ENCODE data around the gene LHPP.
"Not testable (repeated sequence)": the region's sequence is repeated elsewhere in the genome, so short reads cannot be mapped to it uniquely, and the experiment has no call there.

LHPP gene

DNA sequence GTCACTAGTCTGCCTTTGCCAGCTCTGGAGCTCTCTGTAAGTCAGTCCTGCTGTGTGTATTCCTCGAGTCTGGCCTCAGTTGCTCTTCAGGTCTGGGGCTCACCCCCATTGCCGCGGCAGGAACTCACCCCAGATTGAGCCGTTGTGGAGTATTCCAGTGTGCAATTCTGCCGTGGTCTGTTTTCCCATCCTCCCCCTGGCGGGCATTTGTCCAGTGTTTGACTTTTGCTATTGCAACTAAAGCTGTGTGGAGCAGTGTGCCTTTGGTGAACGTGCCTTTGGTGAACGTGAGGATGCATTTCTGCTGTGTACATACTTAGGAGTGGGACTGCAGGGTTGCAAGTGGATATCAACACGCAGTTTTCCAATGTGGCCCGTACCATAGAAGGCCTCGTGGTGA lies 148.1 kb downstream of the LHPP start:
- no peak overlapping the region for H3K4me3 ChIP-seq
- H3K27ac ChIP-seq = no peak overlapping the region
- no peak overlapping the region for H3K9ac ChIP-seq
- no peaks in the 10 kb centered on the region for H3K9me3 ChIP-seq (replicated peaks in 1 of 11)
- TF ChIP-seq Cebpa-rat (IDR thresholded peaks at IDR 0.05) = no peak
- H3K4me1 ChIP-seq = peaks cover 74 to 96% (median 91%) of the 10 kb centered on the region in 10 experiments
- H3K36me3 ChIP-seq = no peaks in the 10 kb centered on the region
- peaks cover 0 to 22% (median 11%) of the 10 kb centered on the region in 11 experiments; a peak in 13 of 22 replicates for H3K27me3 ChIP-seq
- H4K20me1 ChIP-seq = peaks cover 0 to 66% (median 18%) of the 10 kb centered on the region in 11 experiments; a peak in 13 of 22 replicates
- peak overlapping the region in 4 of 11 experiments; percentile 14 to 50 (median 36); a peak in 1 of 22 replicates for H3K4me2 ChIP-seq

DNA sequence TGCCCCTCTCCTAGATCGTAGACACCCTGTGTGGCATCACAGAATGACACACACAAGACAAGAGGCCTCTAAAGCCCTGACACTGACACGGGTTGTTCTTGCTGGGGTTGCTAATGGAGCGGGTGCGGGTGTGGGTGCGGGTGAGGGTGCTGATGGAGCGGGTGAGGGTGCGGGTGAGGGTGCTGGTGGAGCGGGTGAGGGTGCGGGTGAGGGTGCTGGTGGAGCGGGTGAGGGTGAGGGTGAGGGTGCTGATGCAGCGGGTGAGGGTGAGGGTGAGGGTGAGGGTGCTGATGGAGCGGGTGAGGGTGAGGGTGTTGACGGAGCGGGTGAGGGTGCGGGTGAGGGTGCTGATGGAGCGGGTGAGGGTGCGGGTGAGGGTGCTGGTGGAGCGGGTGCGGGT lies 148.6 kb downstream of the LHPP start:
- Histone ChIP-seq H4K20me1 (peaks cover 0 to 66% (median 23%) of the 10 kb centered on the region in 11 experiments; a peak in 13 of 22 replicates), H3K4me1 (peaks cover 71 to 96% (median 91%) of the 10 kb centered on the region in 10 experiments), H3K27me3 (peaks cover 0 to 22% (median 11%) of the 10 kb centered on the region in 11 experiments; a peak in 12 of 22 replicates), H3K4me2 (peak overlapping the region in 5 of 11 experiments; percentile 14 to 50 (median 33); a peak in 3 of 22 replicates)
- H3K9ac ChIP-seq; H3K27ac ChIP-seq; H3K4me3 ChIP-seq; H3K36me3 ChIP-seq; H3K9me3 ChIP-seq (replicated peaks in 1 of 11): not testable (repeated sequence)

DNA sequence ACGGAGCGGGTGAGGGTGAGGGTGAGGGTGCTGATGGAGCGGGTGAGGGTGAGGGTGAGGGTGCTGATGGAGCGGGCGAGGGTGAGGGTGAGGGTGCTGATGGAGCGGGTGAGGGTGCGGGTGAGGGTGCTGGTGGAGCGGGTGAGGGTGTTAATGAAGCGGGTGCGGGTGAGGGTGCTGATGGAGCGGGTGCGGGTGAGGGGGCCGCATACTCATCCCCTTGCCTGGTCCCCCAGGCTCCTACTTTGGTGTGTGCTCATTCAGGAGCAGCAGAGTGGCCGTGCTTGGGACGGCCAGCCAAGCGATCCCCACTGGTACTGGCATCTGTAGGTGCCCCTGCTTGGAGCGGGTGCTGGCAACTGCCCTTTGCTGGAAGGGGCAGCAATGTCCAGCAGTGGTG lies 149.2 kb downstream of the LHPP start:
- Histone ChIP-seq H3K27ac (peak overlapping the region in 8 of 11 experiments; percentile 59 to 78 (median 71); a peak in 17 of 22 replicates), H3K9ac (peak overlapping the region in 10 of 11 experiments; percentile 29 to 65 (median 60); a peak in 16 of 22 replicates), H3K4me2 (peak overlapping the region; percentile 84 to 99 (median 97))

DNA sequence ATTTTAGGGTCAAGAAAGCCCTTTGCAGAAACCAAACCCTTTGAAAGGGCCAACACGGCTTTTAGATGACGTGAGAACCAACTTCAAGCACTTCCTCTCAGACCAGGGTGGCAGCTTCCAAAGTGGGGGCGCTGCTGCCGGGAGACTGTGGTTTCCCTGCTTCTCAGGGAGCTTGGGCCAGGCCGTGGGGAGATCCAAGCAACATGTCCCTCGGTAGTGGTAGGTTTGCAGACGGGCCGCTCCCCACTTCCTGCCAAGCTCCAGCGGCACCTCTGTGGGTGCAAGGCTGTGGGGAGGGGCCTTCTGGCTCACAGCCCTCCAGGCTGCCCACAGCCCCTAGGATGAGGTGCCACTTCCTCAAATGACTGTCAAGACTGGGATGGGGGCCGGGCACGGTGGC lies 150.1 kb downstream of the LHPP start:
- peak overlapping the region; percentile 84 to 99 (median 97) for H3K4me2 ChIP-seq

More for the DNA sequence above, 149.2 kb downstream of the LHPP start:
- H3K9me3 ChIP-seq (replicated peaks in 1 of 11); H3K36me3 ChIP-seq: not testable (repeated sequence)
- Histone ChIP-seq H4K20me1 (peaks cover 0 to 66% (median 26%) of the 10 kb centered on the region in 11 experiments; a peak in 14 of 22 replicates), H3K4me3 (peak overlapping the region in 2 of 10 experiments; percentile 32 to 59; a peak in 5 of 20 replicates), H3K4me1 (peaks cover 72 to 96% (median 91%) of the 10 kb centered on the region in 10 experiments), H3K27me3 (peaks cover 0 to 27% (median 11%) of the 10 kb centered on the region in 11 experiments; a peak in 12 of 22 replicates)

DNA sequence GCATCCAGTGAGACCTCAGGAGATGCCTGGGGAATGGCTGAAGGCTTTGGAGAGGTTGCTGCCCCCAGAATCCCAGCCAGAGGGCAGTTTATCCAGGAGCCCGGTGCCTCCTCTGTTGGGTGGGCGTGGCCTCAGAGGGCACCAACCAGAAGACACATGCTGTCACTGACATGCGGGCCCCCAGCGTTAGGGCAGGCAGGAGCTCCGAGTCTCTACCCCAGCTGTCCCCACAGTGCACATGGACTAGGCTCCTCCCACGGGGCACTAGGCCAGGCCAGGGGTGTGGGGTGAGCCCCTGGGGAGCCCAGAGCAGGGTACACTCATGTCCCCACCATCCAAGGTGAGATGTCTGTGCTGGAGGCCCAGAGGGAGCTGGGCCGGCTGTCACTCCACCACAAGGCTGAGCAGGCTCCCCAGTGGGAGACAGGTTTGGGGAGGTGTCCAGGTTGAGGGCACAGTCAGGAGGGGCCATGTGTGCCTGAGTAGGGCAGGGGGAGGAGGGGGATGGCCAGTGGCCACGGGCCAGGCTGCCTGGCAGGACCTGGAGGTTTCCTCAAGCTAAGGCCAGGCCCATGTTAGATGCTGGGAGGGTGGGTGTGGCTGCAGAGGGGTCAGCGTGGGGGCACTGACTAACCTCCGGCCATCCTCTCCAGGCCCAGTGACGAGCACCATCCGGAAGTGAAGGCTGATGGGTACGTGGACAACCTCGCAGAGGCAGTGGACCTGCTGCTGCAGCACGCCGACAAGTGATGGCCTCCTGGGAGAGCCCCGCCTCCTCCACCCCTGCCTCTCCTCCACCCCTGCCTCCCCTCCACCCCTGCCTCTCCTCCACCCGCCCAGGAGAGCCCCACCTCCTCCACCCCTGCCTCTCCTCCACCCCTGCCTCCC lies 151.2 kb downstream of the LHPP start:
- H3K9ac ChIP-seq = peak overlapping the region in 7 of 11 experiments; percentile 49 to 65 (median 62); a peak in 13 of 22 replicates
- H4K20me1 ChIP-seq = peaks cover 0 to 70% (median 44%) of the 10 kb centered on the region in 11 experiments; a peak in 18 of 22 replicates

More for the DNA sequence above, 150.1 kb downstream of the LHPP start:
- no peak for TF ChIP-seq Cebpa-rat (IDR thresholded peaks at IDR 0.05)
- no peaks in the 10 kb centered on the region for H3K9me3 ChIP-seq (replicated peaks in 1 of 11)
- peaks cover 0 to 67% (median 32%) of the 10 kb centered on the region in 11 experiments; a peak in 18 of 22 replicates for H4K20me1 ChIP-seq
- H3K4me3 ChIP-seq = peak overlapping the region in 6 of 10 experiments; percentile 11 to 59 (median 34); a peak in 9 of 20 replicates
- peak overlapping the region; percentile 38 to 78 (median 66); a peak in 20 of 22 replicates for H3K27ac ChIP-seq
- H3K36me3 ChIP-seq = no peaks in the 10 kb centered on the region
- peak overlapping the region in 10 of 11 experiments; percentile 29 to 65 (median 60); a peak in 18 of 22 replicates for H3K9ac ChIP-seq
- H3K27me3 ChIP-seq = peaks cover 0 to 36% (median 20%) of the 10 kb centered on the region in 11 experiments; a peak in 12 of 22 replicates
- H3K4me1 ChIP-seq = peaks cover 72 to 96% (median 91%) of the 10 kb centered on the region in 10 experiments

DNA sequence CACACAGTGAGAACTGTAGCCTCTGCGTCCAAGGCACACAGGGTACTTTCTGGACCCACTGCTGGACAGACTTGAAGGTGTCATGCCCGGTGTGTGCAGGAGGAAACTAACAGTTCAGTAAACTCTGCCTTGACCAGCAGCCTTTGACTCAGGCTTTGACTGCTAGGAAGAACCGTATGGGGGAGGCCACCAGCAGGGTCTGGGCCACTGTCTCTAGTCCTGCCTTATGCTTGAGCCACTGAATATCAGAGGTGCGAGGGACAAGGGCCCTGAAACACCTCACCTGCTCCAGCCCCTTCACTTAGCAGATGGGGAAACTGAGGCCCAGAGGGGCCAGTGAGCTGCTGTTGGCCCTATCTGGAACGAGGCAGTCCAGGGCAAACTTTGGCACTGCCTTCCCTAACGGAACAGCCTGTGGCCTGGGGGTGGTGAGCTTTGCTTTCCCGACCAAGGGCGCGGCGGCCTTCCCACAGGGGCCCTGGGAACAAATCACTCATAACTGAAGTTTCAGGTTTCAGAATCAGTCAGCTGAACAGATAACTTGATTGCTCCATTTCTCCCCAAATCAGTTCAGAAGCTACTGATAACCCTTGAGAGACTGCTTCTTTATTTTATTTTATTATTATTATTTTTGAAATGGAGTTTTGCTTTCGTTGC lies 152.5 kb downstream of the LHPP start:
- Histone ChIP-seq H3K27ac (peak overlapping the region in 7 of 11 experiments; percentile 4 to 57 (median 25); a peak in 7 of 22 replicates), H3K4me1 (peaks cover 80 to 96% (median 94%) of the 10 kb centered on the region in 10 experiments), H3K9me3 (replicated peaks in 1 of 11) (no peaks in the 10 kb centered on the region), H3K36me3 (0 out of 22 replicates have a peak, but pooled peaks cover 0 to 5% (median 0%) of the 10 kb centered on the region in 11 experiments), H3K9ac (peak overlapping the region in 8 of 11 experiments; percentile 1 to 60 (median 40); a peak in 12 of 22 replicates), H3K27me3 (peaks cover 0 to 34% (median 5%) of the 10 kb centered on the region in 11 experiments; a peak in 11 of 22 replicates), H3K4me2 (peak overlapping the region; percentile 63 to 99 (median 97)), H4K20me1 (peaks cover 0 to 82% (median 56%) of the 10 kb centered on the region in 11 experiments; a peak in 18 of 22 replicates), H3K4me3 (no peak overlapping the region)
- no peak for TF ChIP-seq Cebpa-rat (IDR thresholded peaks at IDR 0.05)

More for the DNA sequence above, 151.2 kb downstream of the LHPP start:
- no peaks in the 10 kb centered on the region for H3K9me3 ChIP-seq (replicated peaks in 1 of 11)
- no peak for TF ChIP-seq Cebpa-rat (IDR thresholded peaks at IDR 0.05)
- no peak overlapping the region; a peak in 2 of 20 replicates for H3K4me3 ChIP-seq
- H3K4me2 ChIP-seq = peak overlapping the region; percentile 84 to 99 (median 97)
- no peaks in the 10 kb centered on the region for H3K36me3 ChIP-seq
- peaks cover 0 to 37% (median 10%) of the 10 kb centered on the region in 11 experiments; a peak in 12 of 22 replicates for H3K27me3 ChIP-seq
- peak overlapping the region in 8 of 11 experiments; percentile 41 to 78 (median 68); a peak in 14 of 22 replicates for H3K27ac ChIP-seq
- H3K4me1 ChIP-seq = peaks cover 72 to 96% (median 91%) of the 10 kb centered on the region in 10 experiments

DNA sequence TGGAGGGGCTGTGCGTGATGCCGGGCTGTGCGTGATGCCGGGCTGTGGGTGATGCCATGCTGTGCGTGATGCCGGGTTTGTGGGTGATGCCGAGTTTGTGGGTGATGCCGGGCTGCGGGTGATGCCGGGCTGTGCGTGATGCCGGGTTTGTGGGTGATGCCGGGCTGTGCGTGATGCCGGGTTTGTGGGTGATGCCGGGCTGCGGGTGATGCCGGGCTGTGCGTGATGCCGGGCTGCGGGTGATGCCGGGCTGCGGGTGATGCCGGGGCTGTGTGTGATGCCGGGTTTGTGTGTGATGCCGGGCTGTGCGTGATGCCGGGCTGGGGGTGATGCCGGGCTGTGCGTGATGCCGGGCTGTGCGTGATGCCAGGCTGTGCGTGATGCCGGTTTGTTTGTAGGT lies 153.6 kb downstream of the LHPP start:
- H3K4me1 ChIP-seq = peaks cover 91 to 99% (median 97%) of the 10 kb centered on the region in 10 experiments

More for the DNA sequence above, 153.6 kb downstream of the LHPP start:
- peak overlapping the region in 7 of 11 experiments; percentile 9 to 57 (median 17); a peak in 6 of 22 replicates for H3K27ac ChIP-seq
- 0 out of 22 replicates have a peak, but pooled peaks cover 0 to 5% (median 0%) of the 10 kb centered on the region in 11 experiments for H3K36me3 ChIP-seq
- no peaks in the 10 kb centered on the region for H3K9me3 ChIP-seq (replicated peaks in 1 of 11)
- peaks cover 0 to 93% (median 67%) of the 10 kb centered on the region in 11 experiments; a peak in 18 of 22 replicates for H4K20me1 ChIP-seq
- TF ChIP-seq Cebpa-rat (IDR thresholded peaks at IDR 0.05) = no peak
- peak overlapping the region in 5 of 11 experiments; percentile 12 to 68 (median 44); a peak in 6 of 22 replicates for H3K9ac ChIP-seq
- H3K4me3 ChIP-seq = no peak overlapping the region
- peaks cover 0 to 34% (median 5%) of the 10 kb centered on the region in 11 experiments; a peak in 11 of 22 replicates for H3K27me3 ChIP-seq
- peak overlapping the region in 10 of 11 experiments; percentile 93 to 99 (median 97); a peak in 19 of 22 replicates for H3K4me2 ChIP-seq

All from BLaER1 treated with 17β-estradiol and CSF1 and Interleukin-3, amounts not matched to agents 10 nM and 100 nM (cell line).